Measurements from ENCODE around the gene SYTL2. TPM values are rescaled to one million over a fixed set of nuclear protein-coding genes. Genes with fewer than 3 reads are reported as not detected.
"Not testable (repeated sequence)": the region's sequence is repeated elsewhere in the genome, so short reads cannot be mapped to it uniquely, and the experiment has no call there.

The SYTL2 gene
- total RNA-seq, 2 donors from 2014 or later = 50.0 to 58.8 TPM

DNA sequence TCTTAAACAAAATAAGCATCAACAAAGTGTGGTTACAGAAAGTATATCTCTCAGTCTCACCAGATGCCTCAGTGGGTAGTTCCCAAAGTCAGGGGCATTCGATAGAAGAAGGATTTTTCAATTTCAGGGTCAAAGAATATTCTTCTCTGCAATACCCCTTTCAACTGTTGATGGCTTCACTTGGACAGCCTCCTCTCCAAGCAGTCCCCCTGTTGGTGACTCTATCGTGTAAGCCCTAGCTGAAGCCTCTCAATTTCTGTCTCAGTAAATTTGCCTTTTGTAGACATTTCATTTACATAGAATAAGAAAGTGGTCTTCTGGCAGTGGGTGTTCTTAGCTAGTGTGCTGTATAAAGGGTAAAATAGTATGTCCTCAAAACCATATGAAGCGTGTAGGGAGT, 33.0 kb upstream of the SYTL2 start:
- no peaks in the 10 kb centered on the region for H3K9me3 ChIP-seq (ENCODE audit: control insufficient read depth, low read length, poor library complexity, severe bottlenecking)
- no peak overlapping the region for H3K27ac Mint-ChIP-seq
- H3K36me3 Mint-ChIP-seq (ENCODE audit: low read depth) = no peaks in the 10 kb centered on the region
- ATAC-seq = no peak
- no peak for DNase-seq
- H3K27me3 Mint-ChIP-seq = peaks cover 7% of the 10 kb centered on the region
- H3K4me1 Mint-ChIP-seq = peaks cover 6% of the 10 kb centered on the region
- H3K4me3 Mint-ChIP-seq = no peak overlapping the region

DNA sequence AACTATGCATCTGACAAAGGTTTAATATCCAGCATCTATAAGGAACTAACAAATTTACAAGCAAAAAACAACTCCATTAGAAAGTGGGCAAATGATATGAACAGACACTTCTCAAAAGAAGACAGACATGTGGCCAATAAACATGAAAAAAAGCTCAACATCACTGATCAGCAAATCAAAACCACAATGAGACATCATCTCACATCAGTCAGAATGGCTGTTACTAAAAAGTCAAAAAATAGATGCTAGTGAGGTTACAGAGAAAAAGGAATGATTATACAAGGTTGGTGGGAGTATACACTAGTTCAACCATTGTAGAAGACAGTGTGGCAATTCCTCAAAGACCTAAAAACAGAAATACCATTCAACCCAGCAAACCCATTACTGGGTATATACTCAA, 30.0 kb upstream of the SYTL2 start:
- H3K36me3 Mint-ChIP-seq (ENCODE audit: low read depth); ATAC-seq; H3K27me3 Mint-ChIP-seq; H3K4me1 Mint-ChIP-seq; H3K27ac Mint-ChIP-seq; H3K4me3 Mint-ChIP-seq; DNase-seq; H3K9me3 ChIP-seq (ENCODE audit: control insufficient read depth, low read length, poor library complexity, severe bottlenecking): not testable (repeated sequence)

DNA sequence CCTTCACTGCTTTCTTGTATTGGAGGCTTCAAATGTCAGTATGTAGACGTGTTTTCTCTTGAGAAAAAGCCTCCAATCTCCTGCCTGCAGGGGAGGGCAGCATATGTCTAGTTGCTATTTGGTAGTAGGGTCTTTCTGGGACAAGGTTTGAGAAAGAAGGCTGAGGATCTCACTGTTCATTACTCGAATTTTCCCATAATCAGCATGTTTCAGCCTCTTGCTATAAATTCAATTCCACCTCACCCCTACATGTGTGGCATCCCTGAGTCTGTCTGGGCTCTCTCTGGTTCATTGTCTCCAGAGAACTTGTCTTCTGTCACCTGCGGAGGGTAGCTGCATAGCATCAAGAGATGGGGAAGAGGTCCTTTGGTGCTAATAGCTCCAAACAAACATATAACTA, 24.8 kb upstream of the SYTL2 start:
- H3K4me1 Mint-ChIP-seq = peaks cover 2% of the 10 kb centered on the region
- no peak for ATAC-seq
- H3K4me3 Mint-ChIP-seq = no peak overlapping the region
- no peak for DNase-seq
- H3K9me3 ChIP-seq (ENCODE audit: control insufficient read depth, low read length, poor library complexity, severe bottlenecking) = no peaks in the 10 kb centered on the region
- H3K27ac Mint-ChIP-seq = no peak overlapping the region
- peaks cover 7% of the 10 kb centered on the region for H3K27me3 Mint-ChIP-seq
- peaks cover 2% of the 10 kb centered on the region for H3K36me3 Mint-ChIP-seq (ENCODE audit: low read depth)

DNA sequence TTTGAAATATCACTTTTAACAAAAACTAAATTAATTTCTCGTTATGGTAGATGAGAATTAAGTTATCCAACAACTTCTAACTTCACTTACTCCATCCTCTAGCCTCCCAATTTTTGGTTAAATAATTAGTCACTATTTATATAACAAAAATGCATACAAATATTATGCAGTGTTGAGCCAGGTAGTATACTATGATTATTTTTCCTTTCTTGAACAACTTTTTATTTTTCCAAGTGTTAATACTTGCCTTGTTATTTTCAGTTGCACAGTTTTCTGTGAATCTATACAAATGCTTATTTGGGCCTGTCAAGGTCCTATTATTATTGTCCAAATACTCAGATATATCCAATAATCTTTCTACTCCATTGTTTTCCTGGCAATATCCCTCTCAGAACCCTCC, 24.3 kb upstream of the SYTL2 start:
- Mint-ChIP-seq H3K36me3 (ENCODE audit: low read depth) (peaks cover 2% of the 10 kb centered on the region), H3K4me1 (peaks cover 2% of the 10 kb centered on the region), H3K27me3 (peaks cover 6% of the 10 kb centered on the region), H3K27ac (no peak overlapping the region), H3K4me3 (no peak overlapping the region)
- no peak for ATAC-seq
- no peaks in the 10 kb centered on the region for H3K9me3 ChIP-seq (ENCODE audit: control insufficient read depth, low read length, poor library complexity, severe bottlenecking)
- DNase-seq = no peak

DNA sequence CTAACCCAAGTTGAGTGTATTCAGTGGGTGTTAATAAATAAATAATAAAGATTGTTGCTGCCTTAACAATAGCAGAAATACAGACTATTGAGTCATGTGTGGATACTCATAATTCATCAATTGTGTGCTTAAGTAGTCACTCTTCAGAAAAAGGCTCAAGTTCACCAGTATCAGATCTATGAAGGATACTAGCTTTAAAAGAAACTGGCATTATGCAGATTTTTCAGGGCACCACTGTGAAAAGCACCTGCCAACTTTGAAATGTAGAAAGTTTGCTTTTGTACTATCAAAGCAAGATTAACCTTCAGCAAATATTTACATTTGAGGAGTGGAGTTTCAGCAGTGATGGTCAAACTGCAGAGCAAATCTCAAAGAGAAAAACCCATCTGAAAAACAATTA, 20.1 kb upstream of the SYTL2 start:
- Mint-ChIP-seq H3K4me3 (no peak overlapping the region), H3K36me3 (ENCODE audit: low read depth) (peaks cover 2% of the 10 kb centered on the region), H3K4me1 (peaks cover 19% of the 10 kb centered on the region), H3K27ac (no peak overlapping the region), H3K27me3 (no peaks in the 10 kb centered on the region)
- no peak for ATAC-seq
- no peaks in the 10 kb centered on the region for H3K9me3 ChIP-seq (ENCODE audit: control insufficient read depth, low read length, poor library complexity, severe bottlenecking)
- no peak for DNase-seq

DNA sequence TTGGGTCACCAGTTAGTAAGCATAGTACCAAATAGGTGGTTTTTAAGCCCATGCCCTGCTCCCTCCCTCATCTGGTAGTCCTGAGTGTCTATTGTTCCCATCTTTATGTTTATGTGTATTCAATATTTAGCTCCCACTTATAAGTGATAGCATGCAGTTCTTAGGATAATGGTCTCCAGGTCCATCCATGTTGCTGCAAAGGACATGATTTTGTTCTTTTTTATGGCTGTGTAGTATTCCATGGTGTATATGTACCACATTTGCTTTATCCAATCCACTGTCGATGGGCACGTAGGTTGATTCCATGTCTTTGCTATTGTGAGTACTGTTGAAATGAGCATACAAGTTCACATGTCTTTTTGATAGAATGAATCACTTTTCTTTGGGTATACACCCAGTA, 18.2 kb upstream of the SYTL2 start:
- no peaks in the 10 kb centered on the region for H3K9me3 ChIP-seq (ENCODE audit: control insufficient read depth, low read length, poor library complexity, severe bottlenecking)
- ATAC-seq = no peak
- Mint-ChIP-seq H3K27ac (peak overlapping the region; percentile 100), H3K4me1 (peaks cover 36% of the 10 kb centered on the region), H3K4me3 (no peak overlapping the region), H3K36me3 (ENCODE audit: low read depth) (peaks cover 2% of the 10 kb centered on the region), H3K27me3 (no peaks in the 10 kb centered on the region)
- DNase-seq = no peak

DNA sequence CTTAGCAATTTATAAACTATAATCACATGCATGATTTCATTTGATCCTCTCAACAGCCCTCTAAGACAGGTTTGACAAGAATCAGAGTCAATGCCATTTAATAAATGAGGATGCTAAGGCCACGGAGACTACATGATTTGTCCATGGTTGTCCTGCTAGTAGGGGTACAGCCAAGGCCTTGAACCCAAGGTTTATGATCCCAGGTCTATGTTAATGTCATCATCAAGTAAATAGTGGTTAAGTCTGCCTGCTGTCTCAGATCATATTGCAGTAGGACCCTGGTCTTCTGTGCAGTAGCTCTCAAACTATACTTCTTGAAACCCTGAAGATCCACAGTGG, 17.7 kb upstream of the SYTL2 start:
- Mint-ChIP-seq H3K27ac (peak overlapping the region; percentile 100), H3K4me1 (peaks cover 41% of the 10 kb centered on the region), H3K4me3 (no peak overlapping the region), H3K36me3 (ENCODE audit: low read depth) (peaks cover 2% of the 10 kb centered on the region), H3K27me3 (no peaks in the 10 kb centered on the region)
- H3K9me3 ChIP-seq (ENCODE audit: control insufficient read depth, low read length, poor library complexity, severe bottlenecking) = no peaks in the 10 kb centered on the region
- no peak for DNase-seq
- no peak for ATAC-seq

DNA sequence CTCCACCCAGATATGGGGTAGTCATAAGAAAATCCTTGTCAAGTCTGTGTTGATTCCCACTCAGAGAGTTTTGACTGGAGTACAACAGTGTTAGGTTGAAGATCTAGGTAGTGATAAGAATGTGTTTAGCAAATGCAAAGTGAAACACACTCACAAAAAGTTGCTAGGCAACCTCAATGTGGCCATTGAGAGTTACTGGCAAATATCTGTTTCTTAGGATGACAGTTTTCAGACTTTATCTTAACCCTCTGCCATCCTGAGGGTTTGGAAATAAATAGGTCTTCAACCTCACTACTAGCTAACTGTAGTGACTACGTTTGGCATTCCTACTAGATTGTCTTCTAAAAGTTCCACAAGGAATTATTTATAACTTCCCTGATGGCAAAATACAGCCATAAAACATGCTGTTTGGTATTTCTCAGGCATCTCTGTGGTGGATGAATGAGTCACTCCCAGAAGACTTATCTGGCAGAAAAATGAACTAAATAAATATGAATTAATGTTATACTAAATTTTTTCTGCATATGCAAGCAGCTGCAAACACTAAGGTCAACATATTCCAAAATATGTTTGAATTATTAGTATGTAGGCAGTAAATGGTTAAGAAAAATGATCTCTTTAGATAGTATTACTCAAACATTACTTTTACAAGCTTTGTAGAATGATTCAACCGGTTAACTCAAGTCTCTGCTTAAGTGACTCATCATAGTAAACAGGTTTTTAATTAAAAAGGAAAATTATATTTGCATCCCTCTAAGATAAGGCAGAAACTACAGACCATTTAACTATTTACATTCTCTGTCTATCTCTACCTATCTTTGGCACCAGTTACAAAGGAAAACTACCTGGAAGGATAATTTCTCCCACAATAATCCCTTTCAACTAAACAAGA, 17.1 kb upstream of the SYTL2 start:
- H3K27ac Mint-ChIP-seq = peak overlapping the region; percentile 100
- H3K36me3 Mint-ChIP-seq (ENCODE audit: low read depth) = no peaks in the 10 kb centered on the region
- peak; percentile 51 for ATAC-seq
- peak overlapping the region; percentile 81 for H3K4me3 Mint-ChIP-seq
- peaks cover 45% of the 10 kb centered on the region for H3K4me1 Mint-ChIP-seq
- no peak for DNase-seq
- H3K27me3 Mint-ChIP-seq = no peaks in the 10 kb centered on the region
- H3K9me3 ChIP-seq (ENCODE audit: control insufficient read depth, low read length, poor library complexity, severe bottlenecking) = no peaks in the 10 kb centered on the region

DNA sequence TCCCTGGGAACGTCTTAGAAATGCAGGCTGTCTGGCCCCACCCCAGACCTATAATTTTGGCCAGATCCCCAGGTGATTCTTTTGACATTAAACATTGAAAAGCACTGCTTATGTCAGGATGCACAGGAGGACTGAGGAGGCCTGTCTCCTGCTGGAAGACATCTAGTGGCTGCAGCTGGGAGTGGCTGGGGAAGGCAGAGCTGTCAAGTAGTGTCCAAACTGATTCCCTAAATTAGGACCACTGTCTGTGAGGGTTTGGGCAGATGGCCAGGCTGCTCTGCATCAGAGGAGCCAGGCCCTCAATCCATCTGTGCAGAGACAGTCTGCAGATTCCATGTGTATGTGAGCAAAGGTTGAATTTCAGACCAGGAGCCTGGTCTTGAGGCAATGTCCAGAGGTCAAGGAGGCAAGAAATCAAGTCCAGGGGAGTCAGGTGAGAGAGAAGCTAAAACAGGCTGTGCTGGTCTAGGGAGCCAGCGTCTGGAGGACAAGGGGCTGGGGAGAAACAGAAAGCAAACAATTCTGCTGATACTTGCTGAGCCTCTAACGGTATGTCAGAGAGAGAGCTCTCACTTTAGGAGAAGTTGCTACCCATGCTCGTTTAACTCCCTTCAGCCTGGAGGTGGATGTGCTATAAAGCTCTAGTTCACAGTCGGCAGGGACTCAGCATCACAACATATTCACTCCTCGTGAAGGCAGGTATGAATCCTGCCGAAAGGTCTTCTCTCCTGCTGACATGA, 15.3 kb upstream of the SYTL2 start:
- DNase-seq = no peak
- Mint-ChIP-seq H3K4me1 (peaks cover 59% of the 10 kb centered on the region), H3K27ac (peak overlapping the region; percentile 100), H3K27me3 (no peaks in the 10 kb centered on the region), H3K36me3 (ENCODE audit: low read depth) (no peaks in the 10 kb centered on the region), H3K4me3 (peak overlapping the region; percentile 65)
- ATAC-seq = no peak
- H3K9me3 ChIP-seq (ENCODE audit: control insufficient read depth, low read length, poor library complexity, severe bottlenecking) = no peaks in the 10 kb centered on the region

DNA sequence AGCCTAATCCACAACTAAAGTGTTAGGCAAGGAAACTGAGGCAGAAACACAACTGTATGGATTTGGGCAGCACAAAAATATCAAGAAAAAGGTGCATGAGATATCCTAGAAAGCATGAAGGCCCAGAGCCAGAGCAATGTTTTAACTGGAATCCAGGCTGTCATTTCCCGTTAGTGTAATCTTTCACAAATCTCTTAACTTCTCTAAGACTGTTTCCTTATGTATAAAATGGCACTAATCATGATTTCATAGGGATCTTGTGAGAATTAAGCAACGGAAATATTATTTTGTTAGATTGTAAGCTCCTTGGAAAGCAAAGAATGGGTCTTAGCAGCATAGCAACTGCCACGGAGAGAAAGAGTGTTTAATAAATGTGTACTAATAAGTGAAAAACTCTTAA, 14.7 kb upstream of the SYTL2 start:
- DNase-seq (no peak), ATAC-seq (no peak)
- Mint-ChIP-seq H3K4me1 (peaks cover 61% of the 10 kb centered on the region), H3K27me3 (no peaks in the 10 kb centered on the region), H3K36me3 (ENCODE audit: low read depth) (no peaks in the 10 kb centered on the region), H3K4me3 (peak overlapping the region; percentile 66), H3K27ac (peak overlapping the region; percentile 100)
- H3K9me3 ChIP-seq (ENCODE audit: control insufficient read depth, low read length, poor library complexity, severe bottlenecking) = no peaks in the 10 kb centered on the region

DNA sequence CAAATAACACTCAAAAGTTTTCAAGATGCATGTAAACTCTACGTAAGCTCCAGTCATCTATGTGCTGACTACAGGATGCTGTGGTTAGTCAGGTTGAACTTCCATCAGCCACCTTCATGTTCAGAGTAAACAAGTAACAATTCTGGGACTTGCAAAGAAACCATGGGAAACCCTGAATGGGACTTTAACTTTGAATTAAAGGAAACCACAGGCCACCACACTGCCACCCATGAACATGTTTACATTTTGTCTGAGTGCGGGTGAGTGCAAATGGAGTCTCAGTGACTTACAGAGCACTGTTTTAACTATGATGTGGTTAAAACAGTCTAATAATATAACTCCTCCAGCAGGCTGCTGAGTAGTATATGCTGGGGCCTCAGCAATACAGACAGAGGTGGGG, 12.9 kb upstream of the SYTL2 start:
- Mint-ChIP-seq H3K4me1 (peaks cover 64% of the 10 kb centered on the region), H3K36me3 (ENCODE audit: low read depth) (no peaks in the 10 kb centered on the region), H3K27me3 (no peaks in the 10 kb centered on the region), H3K4me3 (peak overlapping the region; percentile 91), H3K27ac (peak overlapping the region; percentile 100)
- no peaks in the 10 kb centered on the region for H3K9me3 ChIP-seq (ENCODE audit: control insufficient read depth, low read length, poor library complexity, severe bottlenecking)
- ATAC-seq (peak; percentile 86), DNase-seq (peak; percentile 20 to 66 (median 43))

DNA sequence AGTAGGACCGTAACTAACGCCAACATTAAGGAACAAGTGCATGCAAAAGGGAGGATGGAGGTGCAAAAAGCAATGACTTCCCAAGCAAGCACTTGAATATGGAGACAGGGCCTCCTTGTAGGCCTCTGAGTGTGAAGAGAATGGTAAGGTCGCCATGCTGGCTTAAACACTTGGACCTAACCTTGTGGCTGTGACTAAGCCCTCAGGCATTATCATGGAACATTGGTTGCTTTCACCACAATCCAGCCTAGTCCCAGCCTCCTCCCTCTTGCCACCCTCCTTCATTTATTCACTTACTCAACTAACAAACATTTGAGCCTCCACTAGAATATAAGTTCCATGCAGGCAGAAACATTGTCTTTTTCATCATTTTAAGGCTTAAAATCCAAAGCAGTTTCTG, 11.9 kb upstream of the SYTL2 start:
- DNase-seq (no peak), ATAC-seq (no peak)
- Mint-ChIP-seq H3K4me1 (peaks cover 63% of the 10 kb centered on the region), H3K36me3 (ENCODE audit: low read depth) (no peaks in the 10 kb centered on the region), H3K27me3 (no peaks in the 10 kb centered on the region), H3K4me3 (no peak overlapping the region), H3K27ac (peak overlapping the region; percentile 100)
- no peaks in the 10 kb centered on the region for H3K9me3 ChIP-seq (ENCODE audit: control insufficient read depth, low read length, poor library complexity, severe bottlenecking)

DNA sequence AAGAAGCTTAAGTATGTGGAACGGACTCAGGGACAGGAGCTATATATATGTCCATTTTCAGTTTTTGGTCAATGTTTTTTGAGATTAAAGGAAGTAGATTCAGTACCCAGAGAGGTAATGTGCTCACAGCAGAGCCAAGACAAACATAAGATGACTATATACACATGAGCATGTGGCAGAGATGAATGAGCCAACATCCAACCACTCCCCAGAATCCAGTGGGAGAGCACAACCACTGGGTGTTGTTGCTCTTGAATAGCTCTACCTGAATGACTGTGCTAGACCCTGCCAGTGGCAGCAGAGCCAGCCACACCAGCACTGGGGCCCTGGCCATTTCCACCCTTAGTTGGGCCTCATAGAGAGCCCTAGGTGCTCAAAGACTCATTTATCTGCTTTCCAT, 10.7 kb upstream of the SYTL2 start:
- Mint-ChIP-seq H3K4me3 (no peak overlapping the region), H3K4me1 (peaks cover 53% of the 10 kb centered on the region), H3K36me3 (ENCODE audit: low read depth) (no peaks in the 10 kb centered on the region), H3K27ac (peak overlapping the region; percentile 100), H3K27me3 (no peaks in the 10 kb centered on the region)
- H3K9me3 ChIP-seq (ENCODE audit: control insufficient read depth, low read length, poor library complexity, severe bottlenecking) = no peaks in the 10 kb centered on the region
- DNase-seq = no peak
- ATAC-seq = no peak

DNA sequence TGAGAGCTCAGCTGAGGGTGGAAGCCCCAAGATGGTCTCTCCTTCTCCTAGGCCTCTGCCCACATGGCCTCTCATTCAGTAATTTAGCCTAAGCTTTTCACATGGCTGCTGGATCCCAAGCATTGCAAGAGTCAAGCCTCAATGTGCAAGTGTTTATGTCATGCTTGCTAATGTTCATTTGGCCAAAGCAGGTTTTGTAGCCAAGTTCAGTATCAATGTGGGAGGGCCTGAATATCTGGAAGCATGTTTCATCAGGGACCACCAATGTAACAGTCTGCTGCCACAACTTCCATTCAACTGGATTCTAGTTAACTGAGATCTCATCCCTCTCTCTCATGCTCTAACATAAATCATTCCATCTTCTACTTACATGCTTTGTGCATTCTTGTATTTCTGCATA, 8.5 kb upstream of the SYTL2 start:
- ATAC-seq (no peak), DNase-seq (no peak)
- H3K27me3 Mint-ChIP-seq = no peaks in the 10 kb centered on the region
- H3K9me3 ChIP-seq (ENCODE audit: control insufficient read depth, low read length, poor library complexity, severe bottlenecking) = no peaks in the 10 kb centered on the region
- peaks cover 4% of the 10 kb centered on the region for H3K36me3 Mint-ChIP-seq (ENCODE audit: low read depth)
- peaks cover 36% of the 10 kb centered on the region for H3K4me1 Mint-ChIP-seq
- no peak overlapping the region for H3K4me3 Mint-ChIP-seq
- no peak overlapping the region for H3K27ac Mint-ChIP-seq
